ENCODE measurements around the gene CARM1.

CARM1 gene

DNA sequence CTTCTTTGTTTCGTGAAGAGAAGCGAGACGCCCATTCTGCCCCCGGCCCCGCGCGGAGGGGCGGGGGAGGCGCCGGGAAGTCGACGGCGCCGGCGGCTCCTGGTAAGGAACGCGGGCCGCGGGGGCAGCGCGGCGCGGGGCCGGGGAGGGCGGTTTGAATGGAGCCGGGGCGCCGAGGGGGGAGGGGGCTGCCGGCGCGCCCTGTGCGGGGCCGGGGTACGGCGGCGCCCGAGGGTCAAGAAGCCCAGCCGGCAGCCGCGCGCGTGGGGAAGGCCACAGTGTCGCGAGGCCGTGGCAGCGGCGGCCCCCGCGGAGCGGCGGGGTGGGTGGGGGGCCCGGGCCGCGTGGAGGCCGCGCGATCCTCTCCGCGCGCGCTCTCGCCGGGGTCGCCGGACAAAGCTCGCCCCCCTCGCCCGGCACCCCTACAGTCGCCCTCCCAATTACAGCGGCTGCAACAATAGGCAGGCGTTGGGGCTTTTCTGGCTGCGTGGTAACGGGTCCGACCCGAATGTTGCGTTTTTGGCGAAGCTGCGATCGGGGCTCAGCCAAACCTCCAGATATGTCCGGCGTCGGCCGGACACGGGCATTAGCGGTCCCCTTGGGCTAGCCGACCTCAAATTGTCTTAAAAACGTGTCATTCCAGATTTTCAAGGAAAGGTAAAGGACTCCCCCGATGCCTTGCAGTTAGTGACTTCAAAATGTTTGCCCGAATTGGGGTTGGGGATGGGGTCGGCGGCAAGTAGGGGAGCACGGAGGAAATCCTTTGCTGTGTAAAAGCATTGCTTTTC is 89.9 kb downstream of the CARM1 start:
- Histone ChIP-seq H3K9ac (peak overlapping the region; percentile 92 to 98 (median 95)), H3K4me1 (peaks cover 50 to 57% (median 54%) of the 10 kb centered on the region in 10 experiments), H3K36me3 (peaks cover 0 to 25% (median 15%) of the 10 kb centered on the region in 11 experiments; a peak in 13 of 22 replicates), H4K20me1 (peaks cover 8 to 46% (median 42%) of the 10 kb centered on the region in 11 experiments; a peak in 21 of 22 replicates), H3K9me3 (replicated peaks in 1 of 11) (no peaks in the 10 kb centered on the region), H3K4me2 (peak overlapping the region; percentile 75 to 99 (median 91)), H3K27ac (peak overlapping the region; percentile 85 to 97 (median 94)), H3K27me3 (no peaks in the 10 kb centered on the region), H3K4me3 (peak overlapping the region; percentile 77 to 99 (median 92))
- TF ChIP-seq Cebpa-rat (IDR thresholded peaks at IDR 0.05): no peak

DNA sequence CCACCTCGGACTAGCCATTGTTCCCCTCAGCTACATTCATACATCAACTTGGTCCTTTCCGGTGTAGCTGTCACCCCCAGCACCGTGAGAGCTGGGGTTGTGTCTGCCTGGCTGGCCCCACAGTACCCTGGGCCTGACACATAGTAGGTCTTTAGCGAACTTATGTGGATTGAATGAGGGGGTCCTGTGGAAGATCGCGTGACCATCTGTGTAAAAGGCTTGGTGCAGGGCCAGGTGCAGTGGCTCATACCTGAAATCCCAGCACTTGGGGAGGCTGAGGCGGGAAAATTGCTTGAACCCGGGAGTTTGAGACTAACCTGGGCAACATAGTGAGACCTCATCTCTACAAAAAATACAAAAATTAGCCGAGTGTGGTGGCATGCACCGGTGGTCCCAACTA is 91.5 kb downstream of the CARM1 start:
- Histone ChIP-seq H3K27ac (peak overlapping the region in 9 of 11 experiments; percentile 87 to 97 (median 95); a peak in 16 of 22 replicates), H4K20me1 (peaks cover 8 to 62% (median 58%) of the 10 kb centered on the region in 11 experiments; a peak in 21 of 22 replicates), H3K27me3 (no peaks in the 10 kb centered on the region), H3K4me2 (peak overlapping the region; percentile 75 to 99 (median 91)), H3K36me3 (peaks cover 0 to 30% (median 15%) of the 10 kb centered on the region in 11 experiments; a peak in 13 of 22 replicates), H3K9ac (peak overlapping the region; percentile 92 to 98 (median 95)), H3K9me3 (replicated peaks in 1 of 11) (no peaks in the 10 kb centered on the region), H3K4me3 (peak overlapping the region; percentile 77 to 99 (median 92)), H3K4me1 (peaks cover 66 to 73% (median 69%) of the 10 kb centered on the region in 10 experiments)
- TF ChIP-seq Cebpa-rat (IDR thresholded peaks at IDR 0.05): no peak

DNA sequence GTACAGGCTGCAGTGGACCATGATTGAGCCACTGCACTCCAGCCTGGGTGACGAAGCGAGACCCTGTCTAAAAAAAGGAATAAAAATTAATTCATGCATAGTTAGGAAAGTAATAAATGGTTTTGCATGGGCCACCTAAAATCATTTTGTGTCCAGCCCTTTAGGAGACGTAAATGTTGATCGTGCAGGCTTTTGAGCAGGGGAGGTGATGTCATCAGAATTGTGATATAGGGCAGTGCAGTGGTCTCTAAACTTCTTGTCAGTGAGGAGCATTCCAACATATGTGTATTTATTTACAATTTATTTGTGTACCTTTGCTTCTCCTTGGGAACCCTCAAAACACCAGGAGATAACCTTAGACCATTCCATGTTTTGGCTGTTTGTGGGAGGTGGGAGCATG is 92.5 kb downstream of the CARM1 start:
- Histone ChIP-seq H3K4me1 (peaks cover 76 to 82% (median 79%) of the 10 kb centered on the region in 10 experiments), H3K27me3 (no peaks in the 10 kb centered on the region), H3K9ac (peak overlapping the region in 8 of 11 experiments; percentile 24 to 98 (median 95); a peak in 15 of 22 replicates), H3K27ac (no peak overlapping the region), H3K4me2 (peak overlapping the region; percentile 75 to 99 (median 91)), H3K4me3 (peak overlapping the region in 8 of 10 experiments; percentile 84 to 99 (median 93); a peak in 13 of 20 replicates), H4K20me1 (peaks cover 8 to 72% (median 68%) of the 10 kb centered on the region in 11 experiments; a peak in 21 of 22 replicates), H3K9me3 (replicated peaks in 1 of 11) (no peaks in the 10 kb centered on the region), H3K36me3 (peaks cover 0 to 30% (median 15%) of the 10 kb centered on the region in 11 experiments; a peak in 13 of 22 replicates)
- no peak for TF ChIP-seq Cebpa-rat (IDR thresholded peaks at IDR 0.05)

DNA sequence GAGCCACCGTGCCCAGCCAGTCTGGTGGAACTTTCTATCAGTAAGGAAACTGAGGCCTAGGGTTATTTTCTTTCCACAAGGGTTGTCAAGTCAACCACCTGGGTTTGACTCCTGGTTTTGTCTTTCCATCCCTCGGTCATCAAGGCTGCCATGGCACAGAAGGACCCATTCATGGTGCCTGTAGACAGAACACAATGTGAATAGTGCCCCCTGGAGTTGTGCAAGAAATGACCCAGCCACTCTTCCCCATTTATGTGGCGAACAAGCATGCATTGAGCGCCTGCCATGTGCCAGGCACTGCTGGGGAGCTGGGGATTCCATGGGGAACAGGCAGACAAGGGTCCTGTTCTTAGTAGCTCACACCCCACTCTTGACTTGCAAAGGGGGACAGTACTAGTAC is 93.5 kb downstream of the CARM1 start:
- no peak overlapping the region for H3K9ac ChIP-seq
- H3K4me3 ChIP-seq: no peak overlapping the region
- peaks cover 0 to 30% (median 15%) of the 10 kb centered on the region in 11 experiments; a peak in 13 of 22 replicates for H3K36me3 ChIP-seq
- peaks cover 78 to 83% (median 81%) of the 10 kb centered on the region in 10 experiments for H3K4me1 ChIP-seq
- H3K27me3 ChIP-seq: no peaks in the 10 kb centered on the region
- H3K9me3 ChIP-seq (replicated peaks in 1 of 11): no peaks in the 10 kb centered on the region
- no peak for TF ChIP-seq Cebpa-rat (IDR thresholded peaks at IDR 0.05)
- peak overlapping the region; percentile 27 to 99 (median 91) for H3K4me2 ChIP-seq
- H3K27ac ChIP-seq: no peak overlapping the region
- H4K20me1 ChIP-seq: peaks cover 12 to 83% (median 79%) of the 10 kb centered on the region in 11 experiments; a peak in 21 of 22 replicates

DNA sequence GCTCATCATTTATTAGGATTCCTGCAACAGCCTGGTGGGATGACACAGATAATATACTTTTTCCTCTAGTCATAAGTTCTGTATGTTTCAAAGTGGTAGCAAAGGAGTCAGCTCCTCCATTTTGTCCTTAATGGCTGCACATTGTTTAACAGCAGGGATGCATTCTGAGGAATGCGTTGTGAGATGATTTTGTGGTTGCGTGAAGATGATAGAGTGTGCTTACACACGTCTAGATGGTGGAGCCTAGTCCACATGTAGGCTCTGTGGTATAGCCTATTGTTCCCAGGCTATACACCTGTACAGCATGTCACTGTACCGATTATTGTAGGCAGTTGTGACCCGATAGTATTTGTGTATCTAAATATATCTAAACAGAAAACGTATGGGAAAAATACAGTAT is 94.0 kb downstream of the CARM1 start:
- Histone ChIP-seq H3K4me2 (peak overlapping the region; percentile 27 to 99 (median 91); a peak in 21 of 22 replicates), H3K9me3 (replicated peaks in 1 of 11) (no peaks in the 10 kb centered on the region), H3K27me3 (no peaks in the 10 kb centered on the region), H3K9ac (no peak overlapping the region), H3K27ac (no peak overlapping the region), H3K4me1 (peaks cover 80 to 84% (median 83%) of the 10 kb centered on the region in 10 experiments), H3K36me3 (peaks cover 0 to 30% (median 15%) of the 10 kb centered on the region in 11 experiments; a peak in 13 of 22 replicates), H3K4me3 (no peak overlapping the region), H4K20me1 (peaks cover 13 to 88% (median 83%) of the 10 kb centered on the region in 11 experiments; a peak in 21 of 22 replicates)
- TF ChIP-seq Cebpa-rat (IDR thresholded peaks at IDR 0.05): no peak

DNA sequence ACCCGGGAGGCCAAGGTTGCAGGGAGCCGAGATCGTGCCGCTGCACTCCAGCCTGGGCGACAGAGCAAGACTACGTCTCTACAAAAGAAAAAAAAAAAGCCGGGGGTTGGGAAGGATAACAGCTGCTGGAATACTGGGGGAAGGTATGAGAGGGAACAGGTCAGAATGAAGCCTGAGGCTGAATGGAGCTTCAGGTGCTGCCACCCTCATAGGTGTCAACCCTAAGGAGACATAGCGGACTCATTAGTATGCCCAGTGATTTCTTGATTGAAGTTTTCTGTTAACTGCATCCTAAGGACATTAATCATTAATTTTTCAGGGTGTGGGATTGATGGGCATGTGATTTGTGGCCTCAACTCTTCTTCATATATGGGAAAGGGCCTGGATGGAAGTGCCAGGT is 95.5 kb downstream of the CARM1 start:
- Histone ChIP-seq H4K20me1 (peaks cover 18 to 100% (median 98%) of the 10 kb centered on the region in 11 experiments; a peak in 21 of 22 replicates), H3K9ac (peak overlapping the region in 9 of 11 experiments; percentile 16 to 77 (median 65); a peak in 11 of 22 replicates), H3K4me3 (peak overlapping the region in 1 of 10 experiments; percentile 9; a peak in 1 of 20 replicates), H3K9me3 (replicated peaks in 1 of 11) (no peaks in the 10 kb centered on the region), H3K36me3 (peaks cover 0 to 38% (median 15%) of the 10 kb centered on the region in 11 experiments; a peak in 13 of 22 replicates), H3K4me1 (peaks cover 82 to 98% (median 97%) of the 10 kb centered on the region in 10 experiments), H3K4me2 (peak overlapping the region; percentile 75 to 99 (median 90)), H3K27me3 (no peaks in the 10 kb centered on the region), H3K27ac (peak overlapping the region in 9 of 11 experiments; percentile 30 to 84 (median 68); a peak in 17 of 22 replicates)
- no peak for TF ChIP-seq Cebpa-rat (IDR thresholded peaks at IDR 0.05)

DNA sequence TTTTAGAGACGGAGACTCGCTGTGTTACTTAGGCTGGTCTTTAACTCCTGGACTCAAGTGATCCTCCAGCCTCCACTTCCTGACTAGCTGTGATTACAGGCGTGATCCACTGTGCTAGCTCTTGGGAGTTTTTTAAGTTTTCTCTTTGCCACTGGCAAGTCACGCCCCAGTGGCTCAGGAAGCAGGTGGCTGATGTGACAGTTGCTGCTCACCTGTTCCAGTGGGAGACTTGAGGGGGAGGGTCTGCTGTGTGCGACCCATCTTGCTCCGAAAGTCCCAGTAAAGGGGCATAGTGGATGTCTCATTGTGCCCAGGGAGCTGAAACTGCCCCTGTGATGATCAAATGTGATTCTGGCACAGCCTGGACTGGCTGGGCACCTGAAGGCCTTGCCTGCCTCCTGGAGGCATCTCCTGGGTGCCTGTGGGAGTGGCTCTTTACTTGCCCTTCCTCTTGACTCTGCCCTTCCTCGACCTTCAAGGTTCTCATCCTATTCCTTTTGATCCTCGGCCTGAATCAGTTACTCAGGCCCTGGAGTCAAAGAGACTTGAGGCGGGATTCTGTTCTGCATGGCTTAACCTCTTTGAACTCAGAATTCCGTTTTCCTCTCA is 97.3 kb downstream of the CARM1 start:
- Histone ChIP-seq H4K20me1 (peaks cover 28 to 100% (median 100%) of the 10 kb centered on the region in 11 experiments; a peak in 21 of 22 replicates), H3K9me3 (replicated peaks in 1 of 11) (no peaks in the 10 kb centered on the region), H3K36me3 (peaks cover 0 to 47% (median 20%) of the 10 kb centered on the region in 11 experiments; a peak in 14 of 22 replicates), H3K4me3 (peak overlapping the region in 6 of 10 experiments; percentile 4 to 39 (median 22); a peak in 7 of 20 replicates), H3K9ac (peak overlapping the region; percentile 44 to 77 (median 65); a peak in 20 of 22 replicates), H3K4me1 (peaks cover 82 to 100% (median 98%) of the 10 kb centered on the region in 10 experiments), H3K4me2 (peak overlapping the region; percentile 75 to 99 (median 90)), H3K27me3 (no peaks in the 10 kb centered on the region), H3K27ac (peak overlapping the region in 10 of 11 experiments; percentile 22 to 84 (median 67); a peak in 20 of 22 replicates)
- TF ChIP-seq Cebpa-rat (IDR thresholded peaks at IDR 0.05): no peak

DNA sequence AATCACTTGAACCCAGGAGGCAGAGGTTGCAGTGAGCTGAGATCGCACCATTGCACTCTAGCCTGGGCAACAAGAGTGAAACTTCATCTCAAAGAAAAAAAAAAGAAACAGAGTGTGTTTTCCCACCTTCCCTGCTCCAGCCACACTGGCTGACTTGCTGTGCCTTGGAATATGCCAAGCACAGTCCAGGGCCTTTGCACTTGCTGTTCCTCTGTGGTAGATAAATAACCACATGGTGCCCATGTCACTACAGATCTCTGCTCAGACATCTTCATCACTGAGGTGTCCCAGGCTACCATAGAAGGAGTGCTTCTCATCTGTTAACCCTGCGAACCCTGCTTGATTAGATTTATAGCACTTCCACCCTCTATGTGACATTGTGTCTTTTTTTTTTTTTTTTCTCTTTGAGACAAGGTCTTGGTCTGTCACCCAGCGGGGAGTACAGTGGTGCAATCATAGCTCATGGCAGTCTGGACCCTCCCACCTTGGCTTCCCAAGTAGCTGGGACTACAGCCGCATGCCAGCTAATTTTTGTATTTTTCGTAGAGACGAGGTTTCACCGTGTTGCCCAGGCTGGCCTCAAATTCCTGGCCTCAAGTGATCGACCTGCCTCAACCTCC is 99.9 kb downstream of the CARM1 start:
- Histone ChIP-seq H3K36me3 (peaks cover 0 to 40% (median 12%) of the 10 kb centered on the region in 11 experiments; a peak in 13 of 22 replicates), H3K27ac (peak overlapping the region in 6 of 11 experiments; percentile 13 to 72 (median 54); a peak in 6 of 22 replicates), H3K4me2 (peak overlapping the region in 10 of 11 experiments; percentile 34 to 99 (median 76); a peak in 18 of 22 replicates), H3K27me3 (no peaks in the 10 kb centered on the region), H3K4me1 (peaks cover 84 to 99% (median 96%) of the 10 kb centered on the region in 10 experiments), H3K9ac (peak overlapping the region in 1 of 11 experiments; percentile 8; a peak in 1 of 22 replicates), H3K9me3 (replicated peaks in 1 of 11) (no peaks in the 10 kb centered on the region), H3K4me3 (no peak overlapping the region), H4K20me1 (peaks cover 33 to 100% (median 99%) of the 10 kb centered on the region in 11 experiments; a peak in 21 of 22 replicates)
- no peak for TF ChIP-seq Cebpa-rat (IDR thresholded peaks at IDR 0.05)
